ENCODE results near the gene PDZD7.

The PDZD7 gene

GRCh38 chr10:100970914-100971811 is 59.8 kb downstream of the PDZD7 start:
- H3K4me3 ChIP-seq (ENCODE audit: low read length), result no peak overlapping the region
- TF ChIP-seq, protein P1, sequence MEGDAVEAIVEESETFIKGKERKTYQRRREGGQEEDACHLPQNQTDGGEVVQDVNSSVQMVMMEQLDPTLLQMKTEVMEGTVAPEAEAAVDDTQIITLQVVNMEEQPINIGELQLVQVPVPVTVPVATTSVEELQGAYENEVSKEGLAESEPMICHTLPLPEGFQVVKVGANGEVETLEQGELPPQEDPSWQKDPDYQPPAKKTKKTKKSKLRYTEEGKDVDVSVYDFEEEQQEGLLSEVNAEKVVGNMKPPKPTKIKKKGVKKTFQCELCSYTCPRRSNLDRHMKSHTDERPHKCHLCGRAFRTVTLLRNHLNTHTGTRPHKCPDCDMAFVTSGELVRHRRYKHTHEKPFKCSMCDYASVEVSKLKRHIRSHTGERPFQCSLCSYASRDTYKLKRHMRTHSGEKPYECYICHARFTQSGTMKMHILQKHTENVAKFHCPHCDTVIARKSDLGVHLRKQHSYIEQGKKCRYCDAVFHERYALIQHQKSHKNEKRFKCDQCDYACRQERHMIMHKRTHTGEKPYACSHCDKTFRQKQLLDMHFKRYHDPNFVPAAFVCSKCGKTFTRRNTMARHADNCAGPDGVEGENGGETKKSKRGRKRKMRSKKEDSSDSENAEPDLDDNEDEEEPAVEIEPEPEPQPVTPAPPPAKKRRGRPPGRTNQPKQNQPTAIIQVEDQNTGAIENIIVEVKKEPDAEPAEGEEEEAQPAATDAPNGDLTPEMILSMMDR (conservative IDR thresholded peaks at IDR 0.05; ENCODE audit: low read length), result no peak
- no peak for DNase-seq (ENCODE audit: low read depth)

DNA sequence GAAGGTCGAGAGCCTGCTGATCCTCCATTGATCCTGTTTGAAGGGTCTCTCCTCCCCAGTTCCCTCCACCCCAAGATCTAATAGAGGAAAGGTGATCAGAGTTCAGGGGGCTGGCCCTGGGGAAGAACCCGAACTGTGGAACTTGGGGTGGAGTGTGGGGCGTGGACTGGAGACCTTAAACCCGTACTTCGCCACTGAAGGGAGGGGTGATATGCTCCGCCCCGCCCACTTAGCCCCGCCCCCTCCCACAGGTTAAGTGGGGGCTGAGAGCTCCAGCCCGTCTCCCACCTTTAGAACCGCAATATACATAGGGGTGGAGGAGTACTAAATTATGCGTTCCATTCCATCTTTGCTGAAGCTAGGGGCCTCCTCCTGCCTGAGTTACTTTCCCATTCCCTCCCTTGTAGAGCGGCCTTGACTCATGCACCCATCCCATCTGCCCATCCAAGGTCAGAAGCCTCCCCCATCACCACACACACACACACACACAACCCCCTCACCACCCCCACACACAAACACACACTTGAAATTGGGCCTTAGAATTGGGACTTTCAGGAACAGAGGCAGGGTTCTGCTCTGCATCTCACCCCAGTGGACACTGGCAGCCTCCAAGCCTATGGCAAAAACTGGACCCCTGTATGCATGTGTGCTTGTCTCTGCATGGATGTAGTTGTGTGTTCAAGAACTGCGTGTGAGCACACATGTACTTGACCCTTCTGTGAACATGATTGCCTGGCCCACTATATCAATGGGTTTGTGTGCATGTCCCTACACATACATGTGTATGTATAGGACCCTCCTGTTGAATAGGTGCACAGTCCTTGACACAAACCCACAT is 60.6 kb downstream of the PDZD7 start:
- TF ChIP-seq, protein P1 (conservative IDR thresholded peaks at IDR 0.05; ENCODE audit: low read length), result no peak
- DNase-seq (ENCODE audit: low read depth), result no peak
- H3K4me3 ChIP-seq (ENCODE audit: low read length), result peak overlapping the region; percentile 63

GRCh38 chr10:100969187-100970075 is 61.5 kb downstream of the PDZD7 start, which contains the start of gene SEMA4G:
SEMA4G (plus strand) TSS chr10:100969504; CDS start chr10:100972913, 3,409 bp downstream.
- peak within 1 kb of the TSS; percentile 63 for H3K4me3 ChIP-seq (ENCODE audit: low read length)
- peak; percentile 21 for DNase-seq (ENCODE audit: low read depth)
- TF ChIP-seq, protein P1 (conservative IDR thresholded peaks at IDR 0.05; ENCODE audit: low read length), result peak; percentile 70

GRCh38 chr10:100968863-100969186 is 62.1 kb downstream of the PDZD7 start:
- H3K4me3 ChIP-seq (ENCODE audit: low read length), result peak overlapping the region; percentile 63
- no peak for DNase-seq (ENCODE audit: low read depth)

DNA sequence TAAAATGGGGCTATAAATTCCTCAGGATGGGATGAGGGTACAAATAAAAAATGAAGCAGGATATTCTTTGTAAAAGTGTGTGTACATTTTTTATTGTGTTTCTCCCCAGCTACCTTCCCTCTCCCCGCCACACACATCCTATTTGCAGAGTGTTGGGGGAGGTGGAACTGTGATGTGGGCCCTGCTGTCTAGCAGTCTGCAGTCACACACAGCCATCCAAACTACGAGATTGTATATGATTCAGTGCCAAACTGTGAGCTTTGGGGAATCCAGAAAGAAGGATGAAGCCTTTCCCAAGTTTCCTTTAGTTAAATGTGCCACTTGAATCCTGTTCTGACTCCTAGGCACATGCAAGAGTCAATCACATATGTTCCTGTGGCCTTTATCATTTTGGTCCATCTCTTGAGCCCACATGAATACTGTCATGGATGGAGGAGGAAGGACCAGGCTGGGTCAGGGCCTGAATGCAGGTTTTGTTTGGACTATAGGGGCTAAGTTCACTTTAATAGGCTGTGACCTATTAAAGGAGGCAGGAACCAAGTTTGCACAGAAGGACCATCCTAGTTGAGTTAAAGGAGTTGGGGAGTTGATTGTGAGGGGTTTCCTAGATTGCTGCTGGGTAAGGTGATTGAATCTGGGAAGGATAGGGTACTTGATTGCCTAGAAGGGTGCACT is 62.7 kb downstream of the PDZD7 start:
- no peak for DNase-seq (ENCODE audit: low read depth)
- TF ChIP-seq, protein P1 (conservative IDR thresholded peaks at IDR 0.05; ENCODE audit: low read length), result no peak
- H3K4me3 ChIP-seq (ENCODE audit: low read length), result 0 out of 2 replicates have a peak overlapping the region, but pooled peaks have one; percentile 63

More at GRCh38 chr10:100968863-100969186, 62.1 kb downstream of the PDZD7 start:
- TF ChIP-seq, protein P1 (conservative IDR thresholded peaks at IDR 0.05; ENCODE audit: low read length), result no peak

GRCh38 chr10:100967332-100967731 is 63.6 kb downstream of the PDZD7 start:
- no peak for DNase-seq (ENCODE audit: low read depth)
- no peak overlapping the region for H3K4me3 ChIP-seq (ENCODE audit: low read length)
- TF ChIP-seq, protein P1 (conservative IDR thresholded peaks at IDR 0.05; ENCODE audit: low read length), result no peak

All from AG10803 (cell line).